Measurements from ENCODE around the gene MPP3. TPM values are rescaled to one million over a fixed set of nuclear protein-coding genes. Genes with fewer than 3 reads are reported as not detected.

The MPP3 gene
- total and polyA plus RNA-seq, 9 of the 15 experiments (the other 6 are each of a cell fraction or from before 2014, with no cell fraction given) = 0.41 to 10.4 (median 4.5) TPM

- TF ChIP-seq HDAC3 (IDR thresholded peaks at IDR 0.05; ENCODE audit: borderline replicate concordance, partially characterized antibody) = no peak
- no peak for TF ChIP-seq NFIX (CRISPR knock-in tag; IDR thresholded peaks at IDR 0.05; ENCODE audit: low read depth)
- TF ChIP-seq SP1 (CRISPR knock-in tag; IDR thresholded peaks at IDR 0.05) = peak; percentile 46; the same call in 1 of the 2 replicates
- TF ChIP-seq KDM1A (IDR thresholded peaks at IDR 0.05) = no peak
- no peak for TF ChIP-seq HMG20B (CRISPR knock-in tag; IDR thresholded peaks at IDR 0.05)
- TF ChIP-seq, protein P1, sequence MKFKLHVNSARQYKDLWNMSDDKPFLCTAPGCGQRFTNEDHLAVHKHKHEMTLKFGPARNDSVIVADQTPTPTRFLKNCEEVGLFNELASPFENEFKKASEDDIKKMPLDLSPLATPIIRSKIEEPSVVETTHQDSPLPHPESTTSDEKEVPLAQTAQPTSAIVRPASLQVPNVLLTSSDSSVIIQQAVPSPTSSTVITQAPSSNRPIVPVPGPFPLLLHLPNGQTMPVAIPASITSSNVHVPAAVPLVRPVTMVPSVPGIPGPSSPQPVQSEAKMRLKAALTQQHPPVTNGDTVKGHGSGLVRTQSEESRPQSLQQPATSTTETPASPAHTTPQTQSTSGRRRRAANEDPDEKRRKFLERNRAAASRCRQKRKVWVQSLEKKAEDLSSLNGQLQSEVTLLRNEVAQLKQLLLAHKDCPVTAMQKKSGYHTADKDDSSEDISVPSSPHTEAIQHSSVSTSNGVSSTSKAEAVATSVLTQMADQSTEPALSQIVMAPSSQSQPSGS (CRISPR knock-in tag; IDR thresholded peaks at IDR 0.05) = peak; percentile 56; the same call in 1 of the 2 replicates
- no peak for TF ChIP-seq MCM5 (IDR thresholded peaks at IDR 0.05; ENCODE audit: low read depth)
- TF ChIP-seq MTA2 (IDR thresholded peaks at IDR 0.05; ENCODE audit: low read depth) = no peak
- TF ChIP-seq, protein P2, sequence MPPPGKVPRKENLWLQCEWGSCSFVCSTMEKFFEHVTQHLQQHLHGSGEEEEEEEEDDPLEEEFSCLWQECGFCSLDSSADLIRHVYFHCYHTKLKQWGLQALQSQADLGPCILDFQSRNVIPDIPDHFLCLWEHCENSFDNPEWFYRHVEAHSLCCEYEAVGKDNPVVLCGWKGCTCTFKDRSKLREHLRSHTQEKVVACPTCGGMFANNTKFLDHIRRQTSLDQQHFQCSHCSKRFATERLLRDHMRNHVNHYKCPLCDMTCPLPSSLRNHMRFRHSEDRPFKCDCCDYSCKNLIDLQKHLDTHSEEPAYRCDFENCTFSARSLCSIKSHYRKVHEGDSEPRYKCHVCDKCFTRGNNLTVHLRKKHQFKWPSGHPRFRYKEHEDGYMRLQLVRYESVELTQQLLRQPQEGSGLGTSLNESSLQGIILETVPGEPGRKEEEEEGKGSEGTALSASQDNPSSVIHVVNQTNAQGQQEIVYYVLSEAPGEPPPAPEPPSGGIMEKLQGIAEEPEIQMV (tag; conservative IDR thresholded peaks at IDR 0.05; ENCODE audit: low read depth) = no peak
- no peak for TF ChIP-seq NCOR1 (IDR thresholded peaks at IDR 0.05)
- no peak for TF ChIP-seq PTTG1 (tag; IDR thresholded peaks at IDR 0.05; ENCODE audit: low read depth)
- no peak for TF ChIP-seq MED1 (CRISPR knock-in tag; IDR thresholded peaks at IDR 0.05; ENCODE audit: borderline replicate concordance)
- no peak for TF ChIP-seq CREBBP (IDR thresholded peaks at IDR 0.05; ENCODE audit: low read depth, low read length)
- TF ChIP-seq PTRF (tag; IDR thresholded peaks at IDR 0.05) = no peak
- TF ChIP-seq FOSL1 (tag; conservative IDR thresholded peaks at IDR 0.05) = no peak
- TF ChIP-seq KAT2B (IDR thresholded peaks at IDR 0.05; ENCODE audit: low read depth, low read length) = no peak
- TF ChIP-seq MLX (CRISPR knock-in tag; conservative IDR thresholded peaks at IDR 0.05) = no peak
- TF ChIP-seq ZFP1 (CRISPR knock-in tag; IDR thresholded peaks at IDR 0.05) = no peak
- no peak for TF ChIP-seq ETV1 (tag; conservative IDR thresholded peaks at IDR 0.05; ENCODE audit: low read depth)
- TF ChIP-seq ELK1 (CRISPR knock-in tag; IDR thresholded peaks at IDR 0.05) = no peak
- no peak; the same call in 1 of the 2 replicates for TF ChIP-seq SIN3B (IDR thresholded peaks at IDR 0.05; ENCODE audit: low read depth)
- TF ChIP-seq KLF13 (tag; IDR thresholded peaks at IDR 0.05; ENCODE audit: borderline replicate concordance, low read depth) = no peak
- TF ChIP-seq TBP (optimal IDR thresholded peaks at IDR 0.05; ENCODE audit: low read depth, low read length) = peak; percentile 64
- peak; percentile 92 for TF ChIP-seq USF2 (CRISPR knock-in tag; IDR thresholded peaks at IDR 0.05)
Measured at GRCh38 chr17:43778337-43779144, 54.4 kb downstream of the MPP3 start, which contains the start of gene DUSP3 (continued).

Measured in K562 (cell line).